Common myeloid progenitor, CD34-positive (primary cell): Measurements from ENCODE around the gene FEM1B.

Experiments
- CTCF ChIA-PET: fragments of 350-600 bp; sonication (Branson Sonifier 250); formaldehyde crosslinking; loops from one replicate; lab custom pipeline; 2021; ENCODE audit warnings: antibody characterized with exemption; lab: Charles Lee
- POLR2A ChIA-PET: fragments of 350-600 bp; sonication (Branson Sonifier 250); formaldehyde crosslinking; loops from one replicate; lab custom pipeline; 2021; ENCODE audit warnings: antibody characterized with exemption; lab: Charles Lee
- DNase-seq, 3 donors: peaks; one replicate each; pipeline versions ENCODE4 v3.0.0 to v3.0.0-alpha.2; 2013
- H3K27ac ChIP-seq, 2 experiments: 1 replicate in 1 of 2; 2 replicates in 1 of 2; pipeline ENCODE4 v1.7.0; 2013; ENCODE audit warnings: inconsistent platforms in 2 of 2, low read length in 2 of 2, mild to moderate bottlenecking in 2 of 2, low read depth in 1 of 2, moderate library complexity in 1 of 2; ENCODE audit not compliant: severe bottlenecking in 2 of 2, insufficient read depth in 1 of 2, poor library complexity in 1 of 2
- H3K27me3 ChIP-seq, 5 experiments: replicated peaks in 2 of 5; 1 replicate in 3 of 5; 2 replicates in 2 of 5; pipeline versions ENCODE4 v1.6.1 to v1.7.0; 2013; ENCODE audit warnings: low read length in 4 of 5, mild to moderate bottlenecking in 2 of 5, moderate library complexity in 2 of 5, inconsistent platforms in 1 of 5; ENCODE audit not compliant: insufficient read depth in 5 of 5, control insufficient read depth in 4 of 5
- H3K36me3 ChIP-seq, 4 experiments: 1 replicate in 2 of 4; 2 replicates in 2 of 4; pipeline versions ENCODE4 v1.6.1 to v1.7.0; 2013; ENCODE audit warnings: low read length in 3 of 4, control low read depth in 1 of 4, mild to moderate bottlenecking in 1 of 4; ENCODE audit not compliant: control insufficient read depth in 4 of 4, insufficient read depth in 4 of 4
- H3K4me1 ChIP-seq, 4 experiments: 1 replicate in 3 of 4; 2 replicates in 1 of 4; pipeline versions ENCODE4 v1.6.1 to v1.7.1; 2013; ENCODE audit warnings: low read length in 3 of 4, mild to moderate bottlenecking in 3 of 4, control low read depth in 1 of 4, inconsistent platforms in 1 of 4, moderate library complexity in 1 of 4; ENCODE audit not compliant: control insufficient read depth in 4 of 4, insufficient read depth in 4 of 4; ENCODE audit errors: control extremely low read depth in 1 of 4
- H3K4me3 ChIP-seq, 7 experiments: 1 replicate in 4 of 7; 2 replicates in 3 of 7; pipeline versions ENCODE4 v1.5.1 to v1.7.0; 2013; ENCODE audit warnings: mild to moderate bottlenecking in 7 of 7, low read length in 6 of 7, moderate library complexity in 6 of 7, inconsistent platforms in 2 of 7, low read depth in 2 of 7, control low read depth in 1 of 7; ENCODE audit not compliant: insufficient read depth in 4 of 7, control insufficient read depth in 1 of 7; ENCODE audit errors: extremely low read depth in 1 of 7
- H3K9me3 ChIP-seq, 5 experiments: 1 replicate in 4 of 5; 2 replicates in 1 of 5; pipeline versions ENCODE4 v1.6.1 to v1.7.1; 2013; ENCODE audit warnings: low read length in 4 of 5, mild to moderate bottlenecking in 2 of 5, inconsistent platforms in 1 of 5, low read depth in 1 of 5, moderate library complexity in 1 of 5; ENCODE audit not compliant: control insufficient read depth in 4 of 5, insufficient read depth in 2 of 5; ENCODE audit errors: control extremely low read depth in 1 of 5
- WGBS: methylation state at CpG from one replicate; pipeline ENCODE4 v1.1.5; 2013; ENCODE audit not compliant: insufficient coverage; 5-methylcytosine and 5-hydroxymethylcytosine counted together

Gene FEM1B

DNA sequence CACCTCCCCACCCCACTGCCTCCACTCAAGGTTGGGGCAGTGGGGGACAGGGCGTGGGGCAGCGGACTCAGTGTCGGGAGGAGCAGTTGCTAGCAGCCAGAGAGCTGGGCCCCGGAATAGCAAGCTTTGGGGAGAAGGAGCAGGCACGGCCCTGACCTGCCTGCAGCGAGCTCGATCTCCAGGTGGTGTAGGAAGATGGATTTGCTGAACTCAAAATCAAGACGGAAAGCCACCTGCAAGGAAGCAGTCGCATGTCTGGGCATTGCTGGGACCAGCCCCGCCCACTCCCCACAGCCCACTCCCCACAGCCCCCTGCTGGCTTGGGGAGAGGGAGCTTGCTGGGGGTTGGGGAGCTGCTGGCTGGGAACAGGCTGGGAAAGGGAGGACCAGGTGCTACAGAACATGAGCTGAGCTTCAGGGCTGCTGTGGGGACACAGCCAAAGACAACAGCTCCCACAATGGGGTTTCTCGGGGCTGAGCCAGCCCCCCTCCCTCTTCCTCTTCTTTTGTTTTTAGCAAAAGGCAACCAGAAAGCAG, 38.0 kb downstream of the FEM1B start:
- Histone ChIP-seq H3K27ac (no peak overlapping the region), H3K36me3 (no peaks in the 10 kb centered on the region), H3K4me1 (peaks cover 0 to 13% (median 4%) of the 10 kb centered on the region in 4 experiments), H3K4me3 (no peak overlapping the region), H3K27me3 (no peaks in the 10 kb centered on the region), H3K9me3 (no peaks in the 10 kb centered on the region)
- DNase-seq, result no peak
- ChIA-PET POLR2A (no interaction called here), CTCF (interaction anchor here (1.0 to 2.9 kb wide), 4 partner anchors 9 to 67 kb away, joined by 3 to 17 read pairs (median 3); no protein-coding TSS in a partner anchor)
- 72% methylated on average over 5 of the region's 11 CpGs for whole genome bisulfite sequencing

DNA sequence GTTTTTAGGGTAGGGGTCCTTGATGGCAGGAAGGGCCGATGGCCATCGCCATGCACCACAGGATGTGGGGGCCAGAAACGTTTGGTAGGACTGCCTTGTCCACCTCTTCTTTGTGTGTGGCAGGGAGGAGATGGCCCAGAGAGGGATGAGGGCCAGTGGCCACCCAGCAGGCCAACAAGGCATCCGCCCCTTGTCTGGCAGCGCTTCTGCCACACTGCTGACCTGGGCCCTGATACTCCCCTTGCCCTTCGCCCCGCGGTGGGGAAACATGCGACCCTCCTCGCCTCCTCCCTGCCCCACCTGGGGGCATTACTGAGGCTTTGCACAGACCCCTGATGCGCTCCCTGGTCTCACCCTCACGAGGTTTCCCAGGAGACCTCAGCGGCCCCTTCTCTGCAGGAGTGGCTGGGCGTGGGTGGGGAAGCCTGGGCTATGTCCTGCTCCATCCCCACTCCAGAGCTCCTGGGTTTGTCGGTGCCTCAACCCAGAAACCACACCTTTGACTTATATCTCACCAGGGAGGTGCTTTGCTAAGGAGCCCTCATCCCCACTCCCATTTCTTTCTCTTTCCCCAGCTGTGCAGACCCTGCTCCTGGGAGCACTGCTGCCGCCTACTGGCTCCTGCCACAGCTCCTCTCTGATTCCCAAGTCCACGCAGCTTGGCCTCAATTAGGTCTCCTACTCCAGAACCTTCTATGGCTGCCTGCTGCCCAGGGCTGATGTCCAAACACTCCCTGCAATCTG, 38.7 kb downstream of the FEM1B start:
- Histone ChIP-seq H3K4me3 (no peak overlapping the region), H3K9me3 (no peaks in the 10 kb centered on the region), H3K4me1 (peaks cover 0 to 13% (median 4%) of the 10 kb centered on the region in 4 experiments), H3K36me3 (no peaks in the 10 kb centered on the region), H3K27ac (no peak overlapping the region), H3K27me3 (no peaks in the 10 kb centered on the region)
- ChIA-PET POLR2A (no interaction called here), CTCF (interaction anchor here (1.0 to 2.9 kb wide), 3 partner anchors 10 to 67 kb away, joined by 3 to 17 read pairs (median 3); no protein-coding TSS in a partner anchor)
- no peak for DNase-seq
- 89% methylated on average over 13 of the region's 17 CpGs for WGBS

- no peak overlapping the region for H3K4me3 ChIP-seq
- no peaks in the 10 kb centered on the region for H3K27me3 ChIP-seq
- CTCF ChIA-PET, result interaction anchor here (1.4 to 1.8 kb wide), 2 partner anchors 17 to 52 kb away, joined by 3 to 4 read pairs; no protein-coding TSS in a partner anchor
- POLR2A ChIA-PET, result no interaction called here
- 98% methylated on average over 16 of the region's 16 CpGs for WGBS
- H3K36me3 ChIP-seq, result no peaks in the 10 kb centered on the region
- H3K27ac ChIP-seq, result no peak overlapping the region
- no peak for DNase-seq
- peaks cover 0 to 16% (median 7%) of the 10 kb centered on the region in 4 experiments for H3K4me1 ChIP-seq
- no peaks in the 10 kb centered on the region for H3K9me3 ChIP-seq
Measured at GRCh38 chr15:68317281-68318007, 39.9 kb downstream of the FEM1B start.

- Histone ChIP-seq H3K36me3 (no peaks in the 10 kb centered on the region), H3K9me3 (no peaks in the 10 kb centered on the region), H3K4me3 (no peak overlapping the region), H3K27ac (no peak overlapping the region), H3K4me1 (peaks cover 0 to 23% (median 12%) of the 10 kb centered on the region in 4 experiments), H3K27me3 (no peaks in the 10 kb centered on the region)
- CTCF ChIA-PET, result interaction anchor here (1.8 kb wide), 1 partner anchor 16 kb away, joined by 4 read pairs; no protein-coding TSS in a partner anchor
- WGBS, result 80% methylated on average over 5 of the region's 6 CpGs
- DNase-seq, result no peak
- POLR2A ChIA-PET, result no interaction called here
Measured at GRCh38 chr15:68318008-68318835, 40.7 kb downstream of the FEM1B start.

- no peak overlapping the region for H3K4me3 ChIP-seq
- H3K27me3 ChIP-seq, result no peaks in the 10 kb centered on the region
- WGBS, result 92% methylated on average over 17 of the region's 18 CpGs
- H3K36me3 ChIP-seq, result no peaks in the 10 kb centered on the region
- CTCF ChIA-PET, result interaction anchor here (1.8 kb wide), 1 partner anchor 15 kb away, joined by 4 read pairs; no protein-coding TSS in a partner anchor
- no peaks in the 10 kb centered on the region for H3K9me3 ChIP-seq
- H3K27ac ChIP-seq, result no peak overlapping the region
- POLR2A ChIA-PET, result no interaction called here
- no peak for DNase-seq
- peaks cover 0 to 23% (median 12%) of the 10 kb centered on the region in 4 experiments for H3K4me1 ChIP-seq
Measured at GRCh38 chr15:68318931-68319909, 41.7 kb downstream of the FEM1B start.

DNA sequence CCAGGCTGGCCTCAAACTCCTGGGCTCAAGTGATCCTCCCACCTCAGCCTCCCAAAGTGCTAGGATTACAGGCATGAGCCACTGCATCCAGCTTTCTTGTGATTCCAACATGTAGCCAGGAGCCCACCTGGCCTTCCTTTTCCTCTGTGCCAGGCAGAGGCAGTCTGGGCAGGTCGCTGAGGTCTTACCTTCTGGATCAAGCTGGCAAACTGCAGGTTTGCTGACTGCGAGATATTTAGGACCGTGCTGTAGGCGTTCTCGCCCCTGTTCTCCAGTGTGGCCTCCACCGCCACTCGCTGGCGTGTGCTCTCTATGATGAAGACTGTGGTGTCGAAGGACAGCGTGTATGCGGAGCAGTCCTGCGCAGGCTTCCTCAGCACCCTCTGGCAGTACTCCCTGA, 42.5 kb downstream of the FEM1B start:
- Histone ChIP-seq H3K27ac (no peak overlapping the region), H3K4me1 (peaks cover 0 to 23% (median 12%) of the 10 kb centered on the region in 4 experiments), H3K4me3 (no peak overlapping the region), H3K27me3 (no peaks in the 10 kb centered on the region), H3K9me3 (no peaks in the 10 kb centered on the region), H3K36me3 (no peaks in the 10 kb centered on the region)
- WGBS, result 97% methylated on average over 10 of the region's 12 CpGs
- POLR2A ChIA-PET, result no interaction called here
- no peak for DNase-seq
- CTCF ChIA-PET, result interaction anchor here (0.8 to 1.5 kb wide), 2 partner anchors 9 to 13 kb away, joined by 3 to 7 read pairs; no protein-coding TSS in a partner anchor
